MCF 10A (cell line): ENCODE results near the gene ARHGEF37. TPM values are rescaled to one million over a fixed set of nuclear protein-coding genes. Genes with fewer than 3 reads are reported as not detected.

Source experiments
- BruUV-seq: library from RNA; stranded (reverse); fragments of 400-500 nt; replicated peaks from 2 replicates; lab custom pipeline; 2021; lab: Mats Ljungman, UMichigan
- CTCF ChIA-PET: fragments of 300-600 bp; sonication (Branson Sonifier 250); formaldehyde crosslinking; extraction: SDS; loops from one replicate; lab custom pipeline; 2021; ENCODE audit warnings: antibody characterized with exemption, inconsistent platforms; lab: Yijun Ruan, JAX
- POLR2A ChIA-PET: fragments of 300-600, 350-650 bp; sonication (Branson Sonifier 250); formaldehyde crosslinking; extraction: SDS; loops from one replicate; lab custom pipeline; 2020; ENCODE audit warnings: antibody characterized with exemption, inconsistent platforms; lab: Yijun Ruan, JAX
- DNase-seq: peaks from one replicate; pipeline ENCODE4 v3.0.0-alpha.2; 2018; ENCODE audit not compliant: unreplicated experiment
- H3K27ac Mint-ChIP-seq: one replicate; pipeline ENCODE4 v1.8.0; 2022; ENCODE audit warnings: mild to moderate bottlenecking, low read depth, mixed read lengths; ENCODE audit not compliant: unreplicated experiment
- H3K27me3 Mint-ChIP-seq: one replicate; pipeline ENCODE4 v1.8.0; 2022; ENCODE audit warnings: mixed read lengths; ENCODE audit not compliant: insufficient read depth, unreplicated experiment
- H3K36me3 Mint-ChIP-seq: one replicate; pipeline ENCODE4 v1.8.0; 2022; ENCODE audit warnings: mild to moderate bottlenecking, moderate library complexity, mixed read lengths; ENCODE audit not compliant: insufficient read depth, unreplicated experiment
- H3K4me1 Mint-ChIP-seq: one replicate; pipeline ENCODE4 v1.8.0; 2022; ENCODE audit warnings: mixed read lengths; ENCODE audit not compliant: insufficient read depth, unreplicated experiment
- H3K4me3 Mint-ChIP-seq: one replicate; pipeline ENCODE4 v1.8.0; 2022; ENCODE audit warnings: mild to moderate bottlenecking, moderate library complexity, mixed read lengths; ENCODE audit not compliant: unreplicated experiment
- H3K9me3 Mint-ChIP-seq: one replicate; pipeline ENCODE4 v1.8.0; 2022; ENCODE audit warnings: mixed read lengths; ENCODE audit not compliant: unreplicated experiment
- CTCF ChIP-seq: fragments of 200-600 bp; IDR thresholded peaks from one replicate; pipeline ENCODE4 v1.8.0; 2022; ENCODE audit warnings: antibody characterized with exemption, mild to moderate bottlenecking; ENCODE audit not compliant: unreplicated experiment
- intact Hi-C: fragments of 100-400 bp; cut with micrococcal nuclease; formaldehyde crosslinking; loops from 2 replicates; pipeline ENCODE4 v1.14.1; 2022
- total RNA-seq: library from RNA; stranded (reverse); gene quantifications from 2 replicates; pipeline ENCODE4 v1.2.3, GENCODE V29; 2022

The ARHGEF37 gene
- total RNA-seq, 1 experiment from 2014 or later = 3.9 TPM

- Mint-ChIP-seq H3K4me3 (peak overlapping the region; percentile 38), H3K27me3 (no peaks in the 10 kb centered on the region), H3K27ac (peak overlapping the region; percentile 90), H3K4me1 (peaks cover 43% of the 10 kb centered on the region), H3K9me3 (no peaks in the 10 kb centered on the region), H3K36me3 (peaks cover 32% of the 10 kb centered on the region)
- CTCF ChIA-PET = interaction anchor here (0.6 to 4.2 kb wide), 23 partner anchors 9 to 691 kb away, joined by 3 to 72 read pairs (median 5); partner anchors contain the start of genes ARHGEF37 and CSNK1A1
- BruUV-seq = no TSS peak
- TF ChIP-seq CTCF = no peak
- POLR2A ChIA-PET = interaction anchor here (0.6 to 8.1 kb wide), 28 partner anchors 9 to 391 kb away, joined by 3 to 121 read pairs (median 4); partner anchors contain the start of genes ARHGEF37, CSNK1A1, HMGXB3 and PCYOX1L
- intact Hi-C loops = no loop called here
- peak; percentile 39 for DNase-seq
Measured at GRCh38 chr5:149608936-149609545, 27.7 kb downstream of the ARHGEF37 start.

GRCh38 chr5:149609640-149610219 is 28.4 kb downstream of the ARHGEF37 start:
- CTCF ChIA-PET = interaction anchor here (0.6 to 4.2 kb wide), 24 partner anchors 9 to 349 kb away, joined by 3 to 72 read pairs (median 5); partner anchors contain the start of genes ARHGEF37 and CSNK1A1
- no peaks in the 10 kb centered on the region for H3K27me3 Mint-ChIP-seq
- H3K4me3 Mint-ChIP-seq = no peak overlapping the region
- peaks cover 38% of the 10 kb centered on the region for H3K36me3 Mint-ChIP-seq
- no peak for TF ChIP-seq CTCF
- H3K9me3 Mint-ChIP-seq = no peaks in the 10 kb centered on the region
- peak overlapping the region; percentile 90 for H3K27ac Mint-ChIP-seq
- intact Hi-C loops = no loop called here
- H3K4me1 Mint-ChIP-seq = peaks cover 37% of the 10 kb centered on the region
- POLR2A ChIA-PET = interaction anchor here (0.6 to 8.1 kb wide), 20 partner anchors 8 to 286 kb away, joined by 3 to 121 read pairs (median 8); partner anchors contain the start of genes ARHGEF37, CSNK1A1 and PCYOX1L
- no peak for DNase-seq
- no TSS peak for BruUV-seq

- Mint-ChIP-seq H3K27ac (no peak overlapping the region), H3K9me3 (no peaks in the 10 kb centered on the region), H3K4me1 (peaks cover 32% of the 10 kb centered on the region), H3K4me3 (no peak overlapping the region), H3K27me3 (no peaks in the 10 kb centered on the region), H3K36me3 (peaks cover 39% of the 10 kb centered on the region)
- POLR2A ChIA-PET = interaction anchor here (0.6 to 8.1 kb wide), 8 partner anchors 7 to 164 kb away, joined by 3 to 121 read pairs (median 24); partner anchors contain the start of genes ARHGEF37 and CSNK1A1
- intact Hi-C loops = no loop called here
- no TSS peak for BruUV-seq
- CTCF ChIA-PET = interaction anchor here (0.6 to 4.2 kb wide), 10 partner anchors 8 to 757 kb away, joined by 3 to 72 read pairs (median 4); no protein-coding TSS in a partner anchor
- TF ChIP-seq CTCF = no peak
- DNase-seq = no peak
Measured at GRCh38 chr5:149610589-149611255, 29.4 kb downstream of the ARHGEF37 start.
